Smooth muscle cell of the brain vasculature (primary cell): Measurements from ENCODE around the gene KMT2B.

Experiments
- DNase-seq: peaks from one replicate; pipeline ENCODE4 v3.0.0-alpha.2; 2012; ENCODE audit warnings: low read depth, low spot score

Gene KMT2B

DNA sequence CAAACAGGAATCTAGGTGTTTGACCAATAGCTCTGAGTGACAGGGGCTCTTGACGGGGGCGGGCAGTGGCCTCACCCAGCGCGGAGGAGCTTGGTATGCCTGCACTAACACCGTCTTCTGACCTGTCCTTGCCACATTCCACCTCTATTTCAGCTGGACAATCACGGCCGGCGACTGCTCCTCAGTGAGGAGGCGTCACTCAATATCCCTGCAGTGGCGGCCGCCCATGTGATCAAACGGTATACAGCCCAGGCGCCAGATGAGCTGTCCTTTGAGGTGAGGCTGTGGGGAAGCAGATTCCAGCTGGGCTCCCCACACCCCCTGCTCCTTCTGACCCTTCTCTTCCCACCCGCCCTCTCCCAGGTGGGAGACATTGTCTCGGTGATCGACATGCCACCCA is 62.3 kb downstream of the KMT2B start:
- no peak for DNase-seq

DNA sequence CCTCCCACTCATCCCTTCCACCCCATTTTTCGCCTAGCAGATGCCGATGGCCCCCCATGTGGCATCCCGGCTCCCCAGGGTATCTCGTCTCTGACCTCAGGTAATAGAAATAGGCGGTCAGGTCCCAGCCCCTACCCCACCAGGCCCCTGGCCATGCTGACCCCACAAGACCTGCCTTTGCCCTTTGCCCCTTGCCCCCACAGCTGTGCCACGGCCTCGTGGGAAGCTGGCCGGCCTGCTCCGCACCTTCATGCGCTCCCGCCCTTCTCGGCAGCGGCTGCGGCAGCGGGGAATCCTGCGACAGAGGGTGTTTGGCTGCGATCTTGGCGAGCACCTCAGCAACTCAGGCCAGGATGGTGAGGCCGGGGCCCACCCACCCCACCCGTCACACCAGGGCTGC is 62.9 kb downstream of the KMT2B start:
- DNase-seq, result no peak

DNA sequence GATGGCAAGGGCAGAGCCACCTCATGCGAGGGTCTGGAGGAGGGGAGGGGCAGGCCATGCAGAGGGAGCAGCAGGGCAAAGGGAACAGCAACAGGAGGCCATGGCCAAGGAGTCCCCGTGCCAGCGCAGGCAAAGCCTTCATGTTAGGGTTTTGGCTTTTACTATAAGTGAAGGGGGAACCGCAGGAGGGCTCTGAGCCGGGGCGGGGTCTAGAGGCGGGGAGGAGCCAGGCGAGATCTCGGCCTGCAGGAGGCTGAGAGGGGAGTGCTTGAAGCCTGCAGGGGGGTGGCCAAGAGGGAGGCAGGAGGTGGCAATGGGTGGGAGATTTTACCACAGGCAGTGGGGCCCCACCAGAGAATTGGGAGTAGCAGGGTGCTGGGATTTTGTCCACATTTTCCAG is 63.8 kb downstream of the KMT2B start:
- DNase-seq, result no peak

DNA sequence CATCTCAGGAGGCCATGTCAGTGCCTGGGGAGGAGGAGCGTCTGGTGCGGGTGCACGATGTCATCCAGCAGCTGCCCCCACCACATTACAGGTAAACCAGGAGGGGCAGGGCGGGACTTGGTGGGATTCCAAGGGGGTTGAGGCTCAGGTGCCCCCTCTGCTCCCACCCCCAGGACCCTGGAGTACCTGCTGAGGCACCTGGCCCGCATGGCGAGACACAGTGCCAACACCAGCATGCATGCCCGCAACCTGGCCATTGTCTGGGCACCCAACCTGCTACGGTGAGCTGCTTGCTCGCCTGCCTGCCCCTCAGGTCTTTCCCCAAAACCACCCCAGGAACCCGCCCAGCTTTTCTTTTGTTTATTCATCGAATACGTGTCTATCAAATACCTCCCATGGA is 64.8 kb downstream of the KMT2B start:
- DNase-seq, result no peak

DNA sequence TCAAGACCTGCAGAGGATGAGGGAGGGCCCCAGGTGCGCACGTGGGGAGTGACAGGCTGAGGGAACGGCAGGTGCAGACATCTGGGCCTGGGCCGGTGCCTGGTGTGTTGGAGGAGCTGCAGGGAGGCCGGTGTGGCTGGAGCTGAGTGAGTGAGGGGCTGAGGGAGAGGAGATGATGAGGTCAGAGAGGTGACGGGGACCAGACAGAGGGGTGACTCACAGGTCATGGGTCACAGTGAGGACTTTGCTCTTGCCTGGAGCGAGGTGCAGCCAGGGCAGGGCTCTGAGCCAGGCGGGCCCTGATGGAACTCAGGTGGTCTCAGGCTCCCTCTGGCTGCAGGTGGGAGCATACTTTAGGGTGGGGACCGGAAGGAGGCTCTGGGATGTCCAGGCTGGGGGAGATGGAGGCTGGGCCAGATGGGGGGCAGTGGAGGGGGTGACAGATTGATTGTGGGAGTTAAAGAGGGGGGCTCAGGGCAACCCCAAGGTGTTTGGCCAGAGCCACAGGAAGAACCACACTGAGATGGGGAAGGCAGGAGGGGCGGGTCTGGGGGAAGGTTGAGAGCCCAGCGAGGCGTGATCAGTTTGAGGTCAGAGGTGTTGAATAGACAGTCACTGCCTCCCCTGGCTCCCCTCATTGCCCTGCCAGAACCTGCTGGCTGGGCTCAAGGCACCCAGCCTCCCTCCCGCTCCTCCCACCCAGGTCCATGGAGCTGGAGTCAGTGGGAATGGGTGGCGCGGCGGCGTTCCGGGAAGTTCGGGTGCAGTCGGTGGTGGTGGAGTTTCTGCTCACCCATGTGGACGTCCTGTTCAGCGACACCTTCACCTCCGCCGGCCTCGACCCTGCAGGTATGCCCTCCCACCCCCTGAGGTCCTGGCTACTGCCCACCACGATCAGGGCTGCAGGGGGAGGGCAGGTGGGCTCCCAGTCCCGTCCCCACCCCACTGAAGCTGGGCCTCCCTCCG is 65.9 kb downstream of the KMT2B start:
- no peak for DNase-seq

DNA sequence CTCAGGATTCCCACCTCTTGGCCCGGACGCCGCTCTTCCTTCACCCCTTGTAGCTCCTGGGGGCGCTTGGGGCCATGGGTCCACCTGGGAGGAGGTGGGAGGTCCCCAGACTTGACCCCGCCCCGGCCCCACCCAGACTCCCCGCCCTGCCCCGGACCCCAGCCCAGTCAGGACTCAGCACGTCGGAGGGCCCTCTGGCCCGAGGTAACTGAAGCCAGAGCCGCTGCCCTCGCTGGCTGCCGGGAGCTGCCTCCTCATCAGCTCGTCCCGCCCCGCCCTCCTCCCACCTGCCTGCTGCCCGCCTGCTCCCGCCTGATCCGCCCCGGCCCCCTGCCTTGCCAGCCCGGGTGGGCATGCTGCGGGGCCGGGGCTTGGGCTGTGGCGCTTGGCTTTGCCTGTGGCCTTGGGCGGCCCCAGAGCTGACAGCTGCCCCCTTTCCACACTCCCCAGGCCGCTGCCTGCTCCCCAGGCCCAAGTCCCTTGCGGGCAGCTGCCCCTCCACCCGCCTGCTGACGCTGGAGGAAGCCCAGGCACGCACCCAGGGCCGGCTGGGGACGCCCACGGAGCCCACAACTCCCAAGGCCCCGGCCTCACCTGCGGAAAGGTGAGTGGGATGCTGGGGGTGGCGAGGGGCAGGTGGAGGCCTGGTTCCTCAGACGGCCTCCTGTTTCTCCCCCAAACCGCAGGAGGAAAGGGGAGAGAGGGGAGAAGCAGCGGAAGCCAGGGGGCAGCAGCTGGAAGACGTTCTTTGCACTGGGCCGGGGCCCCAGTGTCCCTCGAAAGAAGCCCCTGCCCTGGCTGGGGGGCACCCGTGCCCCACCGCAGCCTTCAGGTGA is 66.9 kb downstream of the KMT2B start:
- DNase-seq, result no peak

DNA sequence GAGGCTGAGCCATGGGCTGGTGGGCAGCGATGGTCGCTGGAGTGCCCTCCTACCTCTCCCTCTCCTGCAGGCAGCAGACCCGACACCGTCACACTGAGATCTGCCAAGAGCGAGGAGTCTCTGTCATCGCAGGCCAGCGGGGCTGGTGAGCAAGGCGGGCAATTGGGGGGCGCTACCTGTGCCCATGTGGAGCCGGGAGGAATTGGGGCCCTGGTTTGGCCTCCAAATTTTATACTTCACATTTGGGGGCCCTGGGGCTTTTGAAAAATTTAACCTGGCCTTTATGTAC is 67.5 kb downstream of the KMT2B start:
- no peak for DNase-seq

DNA sequence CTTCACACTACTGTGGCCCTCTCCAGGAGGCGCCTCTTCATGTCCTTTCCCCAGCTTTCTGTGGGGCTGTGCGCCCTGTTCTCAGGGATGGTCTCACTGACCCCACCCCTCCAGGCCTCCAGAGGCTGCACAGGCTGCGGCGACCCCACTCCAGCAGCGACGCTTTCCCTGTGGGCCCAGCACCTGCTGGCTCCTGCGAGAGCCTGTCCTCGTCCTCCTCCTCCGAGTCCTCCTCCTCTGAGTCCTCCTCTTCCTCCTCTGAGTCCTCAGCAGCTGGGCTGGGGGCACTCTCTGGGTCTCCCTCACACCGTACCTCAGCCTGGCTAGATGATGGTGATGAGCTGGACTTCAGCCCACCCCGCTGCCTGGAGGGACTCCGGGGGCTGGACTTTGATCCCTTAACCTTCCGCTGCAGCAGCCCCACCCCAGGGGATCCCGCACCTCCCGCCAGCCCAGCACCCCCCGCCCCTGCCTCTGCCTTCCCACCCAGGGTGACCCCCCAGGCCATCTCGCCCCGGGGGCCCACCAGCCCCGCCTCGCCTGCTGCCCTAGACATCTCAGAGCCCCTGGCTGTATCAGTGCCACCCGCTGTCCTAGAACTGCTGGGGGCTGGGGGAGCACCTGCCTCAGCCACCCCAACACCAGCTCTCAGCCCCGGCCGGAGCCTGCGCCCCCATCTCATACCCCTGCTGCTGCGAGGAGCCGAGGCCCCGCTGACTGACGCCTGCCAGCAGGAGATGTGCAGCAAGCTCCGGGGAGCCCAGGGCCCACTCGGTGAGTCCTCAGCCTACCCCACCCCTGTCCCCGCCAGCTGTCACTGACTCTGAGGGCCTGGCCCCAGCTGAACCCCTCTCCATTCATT is 68.7 kb downstream of the KMT2B start:
- DNase-seq, result no peak

DNA sequence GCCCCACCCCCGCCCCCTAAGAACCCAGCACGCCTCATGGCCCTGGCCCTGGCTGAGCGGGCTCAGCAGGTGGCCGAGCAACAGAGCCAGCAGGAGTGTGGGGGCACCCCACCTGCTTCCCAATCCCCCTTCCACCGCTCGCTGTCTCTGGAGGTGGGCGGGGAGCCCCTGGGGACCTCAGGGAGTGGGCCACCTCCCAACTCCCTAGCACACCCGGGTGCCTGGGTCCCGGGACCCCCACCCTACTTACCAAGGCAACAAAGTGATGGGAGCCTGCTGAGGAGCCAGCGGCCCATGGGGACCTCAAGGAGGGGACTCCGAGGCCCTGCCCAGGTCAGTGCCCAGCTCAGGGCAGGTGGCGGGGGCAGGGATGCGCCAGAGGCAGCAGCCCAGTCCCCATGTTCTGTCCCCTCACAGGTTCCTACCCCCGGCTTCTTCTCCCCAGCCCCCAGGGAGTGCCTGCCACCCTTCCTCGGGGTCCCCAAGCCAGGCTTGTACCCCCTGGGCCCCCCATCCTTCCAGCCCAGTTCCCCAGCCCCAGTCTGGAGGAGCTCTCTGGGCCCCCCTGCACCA is 69.5 kb downstream of the KMT2B start:
- DNase-seq, result no peak
